CD14-positive monocyte (primary cell): Measurements from ENCODE around the gene GPR183. TPM values are rescaled to one million over a fixed set of nuclear protein-coding genes. Genes with fewer than 3 reads are reported as not detected.
"Not testable (repeated sequence)": the region's sequence is repeated elsewhere in the genome, so short reads cannot be mapped to it uniquely, and the experiment has no call there.

Experiments used
- DNase-seq, 3 donors: peaks; one replicate each; pipeline ENCODE4 v3.0.0-alpha.2; 2011 to 2022
- H2AFZ ChIP-seq: 2 replicates; pipeline ENCODE4 v1.6.0; 2012; ENCODE audit warnings: mild to moderate bottlenecking, low read depth, low read length, inconsistent platforms; ENCODE audit not compliant: insufficient read depth, poor library complexity, severe bottlenecking
- H3K27ac ChIP-seq, 2 donors: 1 replicate in 1 of 2; 2 replicates in 1 of 2; pipeline ENCODE4 v1.5.1; 2012 to 2013; ENCODE audit warnings: low read length in 2 of 2, control low read depth in 1 of 2, inconsistent platforms in 1 of 2, low read depth in 1 of 2, mild to moderate bottlenecking in 1 of 2
- H3K27me3 ChIP-seq, 2 donors: one replicate each; pipeline versions ENCODE4 v1.6.0 to v1.6.1; 2011 to 2013; ENCODE audit warnings: low read length in 2 of 2; ENCODE audit not compliant: control insufficient read depth in 2 of 2, insufficient read depth in 2 of 2
- H3K36me3 ChIP-seq, 2 donors: replicated peaks in 1 of 2; 1 replicate in 1 of 2; 2 replicates in 1 of 2; pipeline versions ENCODE4 v1.5.1 to v1.6.1; 2012 to 2013; ENCODE audit warnings: low read length in 2 of 2, control low read depth in 1 of 2, inconsistent platforms in 1 of 2, mild to moderate bottlenecking in 1 of 2; ENCODE audit not compliant: insufficient read depth in 2 of 2, control insufficient read depth in 1 of 2
- H3K4me1 ChIP-seq, 2 donors: 1 replicate in 1 of 2; 2 replicates in 1 of 2; pipeline versions ENCODE4 v1.5.1 to v1.6.1; 2012 to 2013; ENCODE audit warnings: low read length in 2 of 2, control low read depth in 1 of 2, inconsistent platforms in 1 of 2, mild to moderate bottlenecking in 1 of 2, moderate library complexity in 1 of 2; ENCODE audit not compliant: insufficient read depth in 2 of 2, control insufficient read depth in 1 of 2
- H3K4me2 ChIP-seq: replicated peaks from 2 replicates; pipeline ENCODE3; 2012; ENCODE audit warnings: low read length, moderate library complexity, mild to moderate bottlenecking; ENCODE audit not compliant: poor library complexity, severe bottlenecking; ENCODE audit errors: extremely low read depth
- H3K4me3 ChIP-seq, 3 experiments: fragments of 200-600 bp in 1 of 3; sonication (generic) in 1 of 3; replicated peaks in 1 of 3; 1 replicate in 2 of 3; 2 replicates in 1 of 3; pipeline ENCODE4 v1.5.1; 2011 to 2013; ENCODE audit warnings: low read length in 3 of 3, mild to moderate bottlenecking in 3 of 3, control low read depth in 2 of 3, low read depth in 2 of 3, inconsistent platforms in 1 of 3, moderate library complexity in 1 of 3
- H3K79me2 ChIP-seq: 2 replicates; pipeline ENCODE4 v1.6.0; 2012; ENCODE audit warnings: mild to moderate bottlenecking, control low read depth, inconsistent platforms, low read length, moderate library complexity; ENCODE audit not compliant: insufficient read depth
- H3K9ac ChIP-seq: 2 replicates; pipeline ENCODE4 v1.6.0; 2017; ENCODE audit warnings: low read length, mild to moderate bottlenecking; ENCODE audit not compliant: insufficient read depth, poor library complexity, severe bottlenecking
- H3K9me3 ChIP-seq, 2 donors: replicated peaks in 1 of 2; 1 replicate in 1 of 2; 2 replicates in 1 of 2; pipeline versions ENCODE4 v1.5.1 to v1.6.1; 2012 to 2013; ENCODE audit warnings: low read length in 2 of 2, control low read depth in 1 of 2; ENCODE audit not compliant: control insufficient read depth in 1 of 2, insufficient read depth in 1 of 2
- H4K20me1 ChIP-seq: 2 replicates; pipeline ENCODE4 v1.6.0; 2012; ENCODE audit warnings: mild to moderate bottlenecking, low read length, control low read depth, moderate library complexity; ENCODE audit not compliant: insufficient read depth
- H3K27ac Mint-ChIP-seq, 7 donors: one replicate each; pipeline ENCODE4 v1.8.0; 2020; ENCODE audit warnings: mild to moderate bottlenecking in 7 of 7, mixed read lengths in 7 of 7, moderate library complexity in 6 of 7, inconsistent platforms in 2 of 7
- H3K27me3 Mint-ChIP-seq, 3 donors: one replicate each; pipeline ENCODE4 v1.8.0; 2021 to 2022; ENCODE audit warnings: low read depth in 3 of 3, mild to moderate bottlenecking in 3 of 3, mixed read lengths in 3 of 3, moderate library complexity in 3 of 3, inconsistent platforms in 1 of 3
- H3K36me3 Mint-ChIP-seq, 2 donors: one replicate each; pipeline ENCODE4 v1.8.0; 2020; ENCODE audit warnings: mixed read lengths in 2 of 2, inconsistent platforms in 1 of 2, mild to moderate bottlenecking in 1 of 2
- H3K4me1 Mint-ChIP-seq: one replicate; pipeline ENCODE4 v1.8.0; 2020; ENCODE audit warnings: mild to moderate bottlenecking, mixed read lengths
- H3K4me3 Mint-ChIP-seq, 2 donors: one replicate each; pipeline ENCODE4 v1.8.0; 2020; ENCODE audit warnings: mild to moderate bottlenecking in 2 of 2, mixed read lengths in 2 of 2, moderate library complexity in 1 of 2
- H3K9me3 Mint-ChIP-seq, 7 donors: one replicate each; pipeline ENCODE4 v1.8.0; 2020 to 2022; ENCODE audit warnings: mixed read lengths in 7 of 7, mild to moderate bottlenecking in 6 of 7, moderate library complexity in 6 of 7, inconsistent platforms in 2 of 7
- WGBS: methylation state at CpG from one replicate; pipeline ENCODE4 v1.1.5; 2013; ENCODE audit warnings: missing lambda C conversion rate; ENCODE audit not compliant: insufficient coverage; 5-methylcytosine and 5-hydroxymethylcytosine counted together
- intact Hi-C, 2 donors: fragments of 100-400 bp; cut with micrococcal nuclease; formaldehyde crosslinking; loops; one replicate each; pipeline versions ENCODE4 v1.15.0 to v1.15.1; 2023
- polyA plus RNA-seq, 3 donors: library from polyadenylated mRNA; depleted of rRNA in 1 of 3; unstranded in 2 of 3; stranded (reverse) in 1 of 3; fragments of 300-500 nt in 2 of 3; fragments of >200 nt in 1 of 3; fragmentation: Illumina TruSeq in 2 of 3; gene quantifications; 1 replicate in 2 of 3; 2 replicates in 1 of 3; pipeline ENCODE4 v1.2.3, GENCODE V29; 2012 to 2021
- TF ChIP-seq, protein P1 (sequence below): fragments of 200-600 bp; IDR thresholded peaks from one replicate; pipeline ENCODE4 v1.8.0; 2022; ENCODE audit warnings: antibody characterized with exemption, mild to moderate bottlenecking

The GPR183 gene
- polyA plus RNA-seq, 3 donors: 190 to 459 (median 288) TPM

DNA sequence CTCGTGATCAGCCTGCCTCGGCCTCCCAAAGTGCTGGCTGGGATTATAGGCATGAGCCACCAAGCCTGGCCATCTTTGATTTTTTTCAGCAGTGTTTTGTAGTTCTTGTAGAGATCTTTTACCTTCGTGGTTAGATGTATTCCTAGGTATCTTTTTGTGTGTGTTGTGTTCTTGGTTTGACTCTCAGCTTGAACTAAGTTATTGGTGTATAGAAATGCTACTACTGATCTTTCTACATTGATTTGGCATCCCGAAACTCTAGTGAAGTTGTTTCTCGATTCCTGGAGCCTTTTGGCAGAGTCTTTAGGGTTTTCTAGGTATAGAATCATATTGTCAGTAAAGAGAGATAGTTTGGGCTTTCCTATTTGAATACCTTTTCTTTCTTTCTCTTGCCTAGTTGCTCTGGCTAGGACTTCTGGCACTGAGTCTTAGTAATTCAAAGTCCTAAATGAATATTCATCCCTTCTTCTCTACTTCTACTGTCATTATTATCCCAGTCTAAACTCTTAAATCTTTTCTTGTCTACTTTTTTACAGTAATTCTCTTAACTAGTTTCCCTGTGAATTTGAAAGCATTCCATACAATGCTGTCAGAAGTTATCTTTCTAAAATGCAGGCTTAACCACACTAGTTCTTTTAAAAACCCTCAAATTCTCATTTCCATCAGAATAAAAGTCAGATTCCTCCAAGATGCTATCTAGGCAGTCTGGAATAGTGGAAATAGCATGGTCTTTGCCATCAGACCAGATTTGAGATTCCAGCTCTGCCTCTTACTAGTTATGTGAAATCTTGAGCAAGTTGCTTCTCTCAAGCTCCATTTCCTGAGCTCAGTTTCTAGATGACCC lies 56.0 kb downstream of the GPR183 start:
- no peaks in the 10 kb centered on the region for H3K9me3 ChIP-seq
- no peak overlapping the region for H3K9ac ChIP-seq
- H3K27ac ChIP-seq: peak overlapping the region in 1 of 2 donors; percentile 72
- 100% methylated on average over 3 of the region's 5 CpGs for WGBS
- intact Hi-C loops: no loop called here
- Mint-ChIP-seq H3K4me3 (no peak overlapping the region), H3K4me1 (peaks cover 34% of the 10 kb centered on the region), H3K27me3 (peaks cover 0 to 2% (median 0%) of the 10 kb centered on the region in 3 donors), H3K9me3 (peaks cover 0 to 2% (median 0%) of the 10 kb centered on the region in 7 donors), H3K27ac (peak overlapping the region in 3 of 7 donors; percentile 12 to 92 (median 90)), H3K36me3 (peaks cover 45 to 48% of the 10 kb centered on the region in 2 donors)
- H3K4me1 ChIP-seq: peaks cover 25% of the 10 kb centered on the region in 2 donors
- H3K79me2 ChIP-seq: peaks cover 84% of the 10 kb centered on the region
- peaks cover 20 to 51% of the 10 kb centered on the region in 2 donors for H3K36me3 ChIP-seq
- no peak for DNase-seq
- H3K4me3 ChIP-seq: no peak overlapping the region
- H2AFZ ChIP-seq: no peak overlapping the region
- H4K20me1 ChIP-seq: peaks cover 9% of the 10 kb centered on the region
- TF ChIP-seq, protein P1, sequence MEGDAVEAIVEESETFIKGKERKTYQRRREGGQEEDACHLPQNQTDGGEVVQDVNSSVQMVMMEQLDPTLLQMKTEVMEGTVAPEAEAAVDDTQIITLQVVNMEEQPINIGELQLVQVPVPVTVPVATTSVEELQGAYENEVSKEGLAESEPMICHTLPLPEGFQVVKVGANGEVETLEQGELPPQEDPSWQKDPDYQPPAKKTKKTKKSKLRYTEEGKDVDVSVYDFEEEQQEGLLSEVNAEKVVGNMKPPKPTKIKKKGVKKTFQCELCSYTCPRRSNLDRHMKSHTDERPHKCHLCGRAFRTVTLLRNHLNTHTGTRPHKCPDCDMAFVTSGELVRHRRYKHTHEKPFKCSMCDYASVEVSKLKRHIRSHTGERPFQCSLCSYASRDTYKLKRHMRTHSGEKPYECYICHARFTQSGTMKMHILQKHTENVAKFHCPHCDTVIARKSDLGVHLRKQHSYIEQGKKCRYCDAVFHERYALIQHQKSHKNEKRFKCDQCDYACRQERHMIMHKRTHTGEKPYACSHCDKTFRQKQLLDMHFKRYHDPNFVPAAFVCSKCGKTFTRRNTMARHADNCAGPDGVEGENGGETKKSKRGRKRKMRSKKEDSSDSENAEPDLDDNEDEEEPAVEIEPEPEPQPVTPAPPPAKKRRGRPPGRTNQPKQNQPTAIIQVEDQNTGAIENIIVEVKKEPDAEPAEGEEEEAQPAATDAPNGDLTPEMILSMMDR: no peak
- H3K27me3 ChIP-seq: no peaks in the 10 kb centered on the region
- H3K4me2 ChIP-seq: no peak overlapping the region

DNA sequence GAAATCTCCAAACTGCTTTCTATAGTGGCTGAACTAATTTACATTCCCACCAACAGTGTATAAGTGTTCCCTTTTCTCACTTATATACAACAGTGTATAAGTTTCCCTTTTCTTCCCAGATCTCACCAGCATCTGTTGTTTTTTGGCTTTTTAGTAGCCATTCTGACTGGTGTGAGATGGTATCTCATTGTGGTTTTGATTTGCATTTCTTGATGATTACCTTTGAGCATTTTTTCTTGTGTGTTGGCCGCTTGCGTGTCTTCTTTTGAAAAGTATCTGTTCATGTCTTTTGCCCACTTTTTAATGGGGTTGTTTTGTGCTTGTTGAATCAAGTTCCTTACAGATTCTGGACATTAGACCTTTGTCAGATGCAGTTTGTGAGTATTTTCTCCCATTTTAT lies 57.6 kb downstream of the GPR183 start:
- H3K27ac ChIP-seq, H3K4me3 Mint-ChIP-seq, H3K9me3 ChIP-seq, H3K4me2 ChIP-seq, DNase-seq, H3K4me3 ChIP-seq, H3K9me3 Mint-ChIP-seq, H4K20me1 ChIP-seq, H3K27me3 Mint-ChIP-seq, intact Hi-C loops, H3K27me3 ChIP-seq, H3K9ac ChIP-seq, H2AFZ ChIP-seq: not testable (repeated sequence)
- Histone ChIP-seq H3K36me3 (peaks cover 15 to 55% of the 10 kb centered on the region in 2 donors), H3K4me1 (peaks cover 13 to 16% of the 10 kb centered on the region in 2 donors), H3K79me2 (peaks cover 78% of the 10 kb centered on the region)
- H3K36me3 Mint-ChIP-seq: peaks cover 46 to 53% of the 10 kb centered on the region in 2 donors
- no CpG with 5 or more reads among the region's 2 CpGs for WGBS
- H3K4me1 Mint-ChIP-seq: peaks cover 23% of the 10 kb centered on the region
- peak overlapping the region in 1 of 7 donors; percentile 35 for H3K27ac Mint-ChIP-seq

DNA sequence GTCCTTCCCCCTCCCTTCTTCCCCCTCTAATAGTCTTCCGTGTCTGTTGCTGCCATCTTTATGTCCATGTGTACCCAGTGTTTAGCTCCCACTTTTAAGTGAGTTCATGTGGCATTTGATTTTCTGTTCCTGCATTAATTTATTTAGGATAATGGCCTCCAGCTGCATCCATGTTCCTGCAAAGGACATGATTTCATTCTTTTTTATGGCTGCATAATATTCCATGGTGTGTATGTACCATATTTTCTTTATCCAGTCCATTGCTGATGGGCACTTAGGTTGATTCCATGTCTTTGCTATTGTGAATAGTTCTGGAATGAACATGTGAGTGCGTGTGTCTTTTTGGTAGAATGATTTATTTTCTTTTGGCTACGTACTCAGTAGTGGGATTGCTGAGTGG lies 58.0 kb downstream of the GPR183 start:
- H3K4me1 ChIP-seq: peaks cover 13 to 16% of the 10 kb centered on the region in 2 donors
- H3K27ac ChIP-seq, H3K4me3 ChIP-seq, intact Hi-C loops, H3K9ac ChIP-seq, H3K4me2 ChIP-seq, DNase-seq, H4K20me1 ChIP-seq, H3K4me3 Mint-ChIP-seq, H3K9me3 ChIP-seq, H3K27ac Mint-ChIP-seq, H3K27me3 Mint-ChIP-seq, H3K27me3 ChIP-seq, H2AFZ ChIP-seq, H3K9me3 Mint-ChIP-seq: not testable (repeated sequence)
- H3K79me2 ChIP-seq: peaks cover 77% of the 10 kb centered on the region
- WGBS: 100% methylated on average over 3 of the region's 3 CpGs
- Mint-ChIP-seq H3K4me1 (peaks cover 23% of the 10 kb centered on the region), H3K36me3 (peaks cover 48 to 56% of the 10 kb centered on the region in 2 donors)
- peaks cover 13 to 55% of the 10 kb centered on the region in 2 donors for H3K36me3 ChIP-seq
